Heart right ventricle (tissue), 16 donors: ENCODE measurements around the gene PLEKHG4B. TPM values are rescaled to one million over a fixed set of nuclear protein-coding genes. Genes with fewer than 3 reads are reported as not detected.

Source experiments
- ATAC-seq, 8 donors: fragments of 200-7000 bp; cut with Tn5 transposase; one replicate each; pipeline ENCODE4 v1.9.1; 2020; ENCODE audit warnings: mild to moderate bottlenecking in 8 of 8, moderate library complexity in 8 of 8, moderate number of reproducible peaks in 1 of 8
- DNase-seq, 2 donors: peaks; one replicate each; pipeline ENCODE4 v3.0.0-alpha.2; 2020
- H3K27ac ChIP-seq, 10 donors: fragments of 200-600 bp; sonication (generic) in 2 of 10; one replicate each; pipeline versions ENCODE4 v1.5.0 to v1.8.0; 2020 to 2022; ENCODE audit warnings: mild to moderate bottlenecking in 3 of 10
- H3K27me3 ChIP-seq, 7 donors: fragments of 200-600 bp; one replicate each; pipeline ENCODE4 v1.8.0; 2021 to 2022; ENCODE audit warnings: mild to moderate bottlenecking in 2 of 7
- H3K36me3 ChIP-seq, 9 donors: fragments of 200-600 bp; sonication (generic) in 1 of 9; one replicate each; pipeline versions ENCODE4 v1.5.0 to v1.8.0; 2020 to 2022; ENCODE audit warnings: mild to moderate bottlenecking in 2 of 9
- H3K4me1 ChIP-seq, 9 donors: fragments of 200-600 bp; sonication (generic) in 1 of 9; one replicate each; pipeline versions ENCODE4 v1.5.0 to v1.8.0; 2020 to 2022; ENCODE audit warnings: mild to moderate bottlenecking in 4 of 9
- H3K4me3 ChIP-seq, 10 donors: fragments of 200-600 bp; sonication (generic) in 2 of 10; one replicate each; pipeline versions ENCODE4 v1.5.0 to v1.8.0; 2020 to 2022; ENCODE audit warnings: mild to moderate bottlenecking in 7 of 10, moderate library complexity in 2 of 10
- H3K9me3 ChIP-seq, 11 donors: fragments of 200-600 bp in 10 of 11; sonication (generic) in 2 of 11; one replicate each; pipeline versions ENCODE4 v1.5.0 to v1.8.0; 2013 to 2022; ENCODE audit warnings: mild to moderate bottlenecking in 2 of 11, control low read depth in 1 of 11, moderate library complexity in 1 of 11
- CTCF ChIP-seq, 9 donors: fragments of 200-600 bp; sonication (generic) in 2 of 9; IDR thresholded peaks; one replicate each; pipeline versions ENCODE4 v1.5.0 to v1.8.0; 2021 to 2022; ENCODE audit warnings: antibody characterized with exemption in 9 of 9, mild to moderate bottlenecking in 5 of 9, moderate library complexity in 1 of 9
- WGBS, 2 donors: extraction: QIAGEN DNeasy Blood & Tissue Kit; methylation state at CpG; one replicate each; pipeline ENCODE4 v1.1.7; 2013; ENCODE audit warnings: inconsistent platforms in 1 of 2; 5-methylcytosine and 5-hydroxymethylcytosine counted together
- intact Hi-C, 10 donors: fragments of 100-400 bp; cut with DNase I; formaldehyde crosslinking; loops; one replicate each; pipeline versions ENCODE4 v1.11.1 to v1.14.2; 2022
- polyA plus RNA-seq, 2 donors: library from polyadenylated mRNA; stranded (reverse); fragments of 200-250 nt; gene quantifications; one replicate each; pipeline ENCODE4 v1.2.3, GENCODE V29; 2013
- total RNA-seq, 10 donors: library from RNA; stranded (reverse); fragmentation: NEBNext Ultra II Directional in 3 of 10; extraction: Animal tissue kit (Norgen Biotek cat#: 25700) in 3 of 10; gene quantifications; one replicate each; pipeline versions ENCODE4 v1.2.1 to v1.2.4, GENCODE V29; 2021 to 2023
- donor health status: Arrhythmogenic right ventricular cardiomyopathy.
- donor health status: ischemic (EF 13 %, LVEDD 7.1; RV severe dilation, severe dysfunction).
- donor health status: healthy with polysubstance abuse.
- donor health status: DM: no; HTN: yes; CAD: no.
- donor health status: DM: no; HTN: no; CAD: no.
- donor health status: ischemic (EF 25% LVEDD 6.9; RV normal size, moderate dysfunction).
- donor health status: ischemic (EF 25% LVEDD 5.7; RV mildly dilated, moderate dysfunction).
- donor health status: healthy.
- donor health status: DM: yes; HTN: yes; CAD: no.
- donor health status: Ischemic cardiomyopathy.
- donor health status: ischemic (EF 35%, LVEDD 5.7; RV mildly dilated, moderate dysfunction).
- donor health status: nonischemic (EF 11% LVEDD 7.7; RV severe dilation, severe dysfunction).
- donor health status: DM: yes; HTN: yes; CAD: no.
- donor health status: PGD.
- donor health status: ischemic (EF 29% LVEDD 5.4; RV normal size, mild dysfunction).
- donor health status: nonischemic (EF 23%, LVEDD 6.1; RV moderate dilation, normal function).

The PLEKHG4B gene
- total and polyA plus RNA-seq, 12 donors, result under 0.01 to 0.14 (median 0.05) TPM; not detected in 8

- Histone ChIP-seq H3K36me3 (no peaks in the 10 kb centered on the region), H3K27me3 (peaks cover 6 to 88% (median 80%) of the 10 kb centered on the region in 7 donors), H3K27ac (no peak overlapping the region), H3K4me3 (no peak overlapping the region), H3K4me1 (peaks cover 0 to 5% (median 0%) of the 10 kb centered on the region in 9 donors), H3K9me3 (peaks cover 0 to 4% (median 0%) of the 10 kb centered on the region in 11 donors)
- DNase-seq (no peak), ATAC-seq (no peak)
- 15 to 18% methylated on average over 21 to 28 of the region's 37 CpGs for WGBS, 2 donors
- no peak for TF ChIP-seq CTCF (IDR thresholded peaks at IDR 0.05)
- intact Hi-C loops, result no loop called here
Observed at GRCh38 chr5:92401-93220, 643 bp downstream of the PLEKHG4B start.

- intact Hi-C loops, result no loop called here
- 89 to 91% methylated on average over 15 of the region's 15 CpGs for WGBS, 2 donors
Observed at GRCh38 chr5:93221-93980, 1.4 kb downstream of the PLEKHG4B start.

GRCh38 chr5:94113-94892 lies 2.3 kb downstream of the PLEKHG4B start:
- Histone ChIP-seq H3K27ac (no peak overlapping the region), H3K36me3 (no peaks in the 10 kb centered on the region), H3K27me3 (peaks cover 6 to 97% (median 87%) of the 10 kb centered on the region in 7 donors), H3K4me1 (peaks cover 0 to 5% (median 0%) of the 10 kb centered on the region in 9 donors), H3K4me3 (no peak overlapping the region), H3K9me3 (no peaks in the 10 kb centered on the region)
- DNase-seq, result no peak
- intact Hi-C loops, result no loop called here
- TF ChIP-seq CTCF (IDR thresholded peaks at IDR 0.05), result no peak
- ATAC-seq, result no peak
- 83 to 89% methylated on average over 11 of the region's 11 CpGs for WGBS, 2 donors

More at GRCh38 chr5:93221-93980, 1.4 kb downstream of the PLEKHG4B start:
- DNase-seq, result no peak
- no peak for ATAC-seq
- Histone ChIP-seq H3K36me3 (no peaks in the 10 kb centered on the region), H3K4me1 (peaks cover 0 to 5% (median 0%) of the 10 kb centered on the region in 9 donors), H3K27ac (no peak overlapping the region), H3K27me3 (peaks cover 6 to 92% (median 85%) of the 10 kb centered on the region in 7 donors), H3K9me3 (no peaks in the 10 kb centered on the region), H3K4me3 (no peak overlapping the region)
- no peak for TF ChIP-seq CTCF (IDR thresholded peaks at IDR 0.05)
